HUDEP-2 (cell line): Measurements from ENCODE around the gene DGCR6L.
A peak's percentile ranks its signal among the peaks of the same experiment; 100 is the strongest.
"Not testable (repeated sequence)": the region's sequence is repeated elsewhere in the genome, so short reads cannot be mapped to it uniquely, and the experiment has no call there.

Experiments used
- DNase-seq, 76 experiments: peaks; one replicate each; lab custom pipeline; 2025; ENCODE audit not compliant: unreplicated experiment in 76 of 76; lab: John Stamatoyannopoulos, UW

The DGCR6L gene

DNA sequence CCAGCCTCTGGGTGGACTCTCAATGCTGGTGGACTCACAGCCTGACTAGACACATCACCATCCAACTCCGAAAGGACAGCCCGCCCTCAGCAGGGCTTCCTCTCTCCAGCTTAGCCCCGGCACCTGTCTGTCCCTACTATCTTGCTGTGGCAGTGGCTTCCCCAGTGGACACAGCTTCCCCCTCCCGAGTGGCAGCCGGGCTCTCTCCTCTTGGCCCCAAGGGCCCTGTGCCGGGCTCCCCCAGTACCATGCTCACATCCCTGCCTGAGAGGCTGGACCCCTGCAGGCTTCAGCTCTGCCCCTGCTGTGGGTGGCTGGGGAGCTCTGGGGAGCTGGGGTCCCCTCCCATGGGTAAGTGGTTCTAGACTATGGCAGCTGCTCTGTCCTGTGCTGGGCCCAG lies 9.1 kb downstream of the DGCR6L start:
- not testable (repeated sequence) for DNase-seq

DNA sequence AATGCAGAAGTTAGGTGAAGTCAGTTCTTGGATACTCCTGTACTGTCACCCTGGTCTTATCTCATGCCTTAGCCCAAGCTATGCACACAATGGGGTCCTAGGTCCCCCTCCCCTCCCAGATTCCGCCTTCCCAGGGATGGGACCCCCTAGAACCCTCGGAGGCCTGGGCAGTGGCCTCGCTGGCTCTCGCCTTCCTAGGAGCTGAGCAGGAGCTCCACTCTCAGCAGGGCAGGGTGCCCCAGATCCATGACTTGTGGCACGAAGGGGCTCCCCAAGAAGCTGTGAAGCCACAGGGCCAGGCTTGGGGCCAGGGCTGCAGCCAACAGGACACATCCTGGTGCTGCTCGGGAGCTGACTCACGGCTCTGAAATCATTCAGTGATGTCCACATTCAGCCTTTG lies 9.7 kb downstream of the DGCR6L start:
- not testable (repeated sequence) for DNase-seq

DNA sequence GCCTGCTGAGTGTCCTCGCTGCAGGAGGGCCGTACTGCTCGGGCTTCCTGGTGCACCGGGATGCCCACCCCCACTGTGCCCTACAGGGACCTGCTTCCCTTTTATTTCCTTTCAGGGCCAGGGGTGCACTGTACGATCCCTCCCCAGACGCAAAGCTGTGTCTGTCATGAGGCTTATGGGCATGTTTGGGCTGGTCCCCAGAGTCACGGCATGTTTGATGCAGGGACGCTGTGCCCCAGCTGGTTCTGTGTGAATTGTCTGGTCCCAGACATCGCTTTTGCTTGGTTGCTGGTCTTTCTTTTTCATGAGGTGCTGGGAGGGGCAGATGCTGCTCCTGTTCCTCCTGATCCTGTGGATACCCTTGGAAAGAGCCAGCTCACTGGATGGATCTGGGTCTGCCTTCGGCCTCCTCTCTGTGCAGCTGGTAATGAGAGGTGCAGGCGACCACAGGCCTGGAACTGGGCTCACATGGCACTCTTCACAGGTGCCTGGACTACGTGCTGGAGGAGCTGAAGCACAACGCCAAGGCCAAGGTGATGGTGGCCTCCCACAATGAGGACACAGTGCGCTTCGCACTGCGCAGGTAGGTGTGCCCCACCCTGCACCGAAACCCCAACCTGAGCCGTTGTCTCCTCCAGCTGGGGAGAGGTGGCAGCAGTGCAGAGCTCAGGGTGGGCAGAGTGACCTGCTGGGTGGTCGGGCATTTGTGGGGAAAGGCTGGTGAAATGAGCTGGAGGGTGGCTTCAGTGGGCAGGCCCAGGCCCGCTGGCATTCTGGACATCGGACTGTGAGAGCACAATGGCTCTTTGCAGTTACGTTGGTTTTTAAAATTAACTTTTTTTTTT lies 10.8 kb downstream of the DGCR6L start:
- not testable (repeated sequence) for DNase-seq

DNA sequence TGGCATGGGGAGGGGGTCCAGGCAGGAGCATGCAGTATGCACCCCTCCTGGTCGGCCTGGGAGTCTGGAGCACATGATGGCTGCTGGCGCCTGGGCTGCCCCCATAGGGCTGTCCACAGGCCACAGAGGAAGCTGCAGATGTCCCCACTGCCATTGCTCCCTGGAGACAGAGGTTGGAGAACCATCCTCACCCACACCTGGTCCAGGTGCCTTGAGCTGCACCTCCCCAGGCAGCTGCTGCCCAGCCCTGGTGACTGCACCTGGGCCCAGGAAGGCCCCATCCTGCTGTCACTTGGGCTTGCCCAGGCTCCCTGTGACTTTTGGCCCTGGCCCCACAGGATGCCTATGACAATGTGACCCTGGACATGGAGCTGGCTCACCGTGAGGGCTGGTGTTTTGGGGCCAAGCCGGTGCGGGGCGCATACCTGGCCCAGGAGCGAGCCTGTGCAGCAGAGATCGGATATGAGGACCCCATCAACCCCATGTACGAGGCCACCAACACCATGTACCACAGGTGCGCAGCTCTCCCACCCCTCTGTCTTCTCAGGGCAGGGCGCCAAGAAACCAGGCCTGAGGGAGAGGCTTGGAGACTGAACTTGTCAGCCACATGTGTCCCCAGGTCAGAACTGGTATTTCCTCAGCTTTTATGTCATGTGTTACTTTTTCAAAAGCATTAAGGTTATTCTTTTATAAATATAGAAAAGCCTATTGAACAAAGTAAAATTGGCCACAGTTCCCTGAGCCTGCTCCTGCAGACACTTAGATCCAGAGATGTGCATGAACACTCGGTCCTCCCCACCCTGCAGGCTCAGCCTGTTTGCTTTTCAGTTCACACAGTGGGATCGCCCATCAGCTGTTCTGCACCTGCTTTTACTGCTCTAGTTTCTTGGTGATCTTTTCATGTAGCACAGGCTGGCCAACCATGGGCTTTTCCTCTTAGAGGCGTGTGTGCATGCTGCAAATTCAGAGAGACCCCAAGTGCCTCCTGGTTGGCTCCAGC lies 12.1 kb downstream of the DGCR6L start:
- DNase-seq: not testable (repeated sequence)

DNA sequence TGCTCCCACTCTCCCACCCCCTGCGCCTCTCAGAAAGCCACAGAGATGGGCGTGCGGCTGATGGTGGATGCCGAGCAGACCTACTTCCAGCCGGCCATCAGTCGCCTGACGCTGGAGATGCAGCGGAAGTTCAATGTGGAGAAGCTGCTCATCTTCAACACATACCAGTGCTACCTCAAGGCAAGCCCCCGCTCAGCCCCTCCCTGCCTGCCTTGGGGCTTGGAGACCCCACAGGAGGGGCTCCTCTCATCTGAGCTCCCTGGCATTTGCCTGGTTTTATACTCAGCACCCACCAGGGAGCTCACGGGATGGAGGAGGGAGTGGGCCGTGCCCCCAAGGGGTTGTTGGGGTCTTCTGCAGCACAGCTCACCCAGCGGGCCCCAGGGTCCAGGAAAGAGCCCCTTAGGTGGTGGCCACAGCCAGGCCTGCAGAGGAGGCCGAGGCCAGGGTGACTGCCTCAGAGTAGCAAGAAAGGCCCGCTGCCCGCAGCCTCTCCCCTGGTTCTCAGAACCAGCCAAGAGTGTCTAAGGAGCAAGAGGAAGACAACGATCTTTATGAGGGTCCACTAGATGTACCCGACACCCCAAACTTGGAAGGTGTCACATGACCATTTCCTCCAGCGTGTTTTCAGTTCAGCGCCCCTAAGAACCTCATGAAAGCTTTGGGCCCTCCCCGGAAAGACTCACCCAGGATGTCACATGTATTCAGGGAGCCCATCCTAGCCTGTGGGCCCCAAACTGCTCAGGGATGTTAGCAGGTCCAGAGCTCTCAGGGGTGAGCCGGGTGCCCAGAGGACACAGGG lies 13.0 kb downstream of the DGCR6L start:
- DNase-seq: not testable (repeated sequence)

DNA sequence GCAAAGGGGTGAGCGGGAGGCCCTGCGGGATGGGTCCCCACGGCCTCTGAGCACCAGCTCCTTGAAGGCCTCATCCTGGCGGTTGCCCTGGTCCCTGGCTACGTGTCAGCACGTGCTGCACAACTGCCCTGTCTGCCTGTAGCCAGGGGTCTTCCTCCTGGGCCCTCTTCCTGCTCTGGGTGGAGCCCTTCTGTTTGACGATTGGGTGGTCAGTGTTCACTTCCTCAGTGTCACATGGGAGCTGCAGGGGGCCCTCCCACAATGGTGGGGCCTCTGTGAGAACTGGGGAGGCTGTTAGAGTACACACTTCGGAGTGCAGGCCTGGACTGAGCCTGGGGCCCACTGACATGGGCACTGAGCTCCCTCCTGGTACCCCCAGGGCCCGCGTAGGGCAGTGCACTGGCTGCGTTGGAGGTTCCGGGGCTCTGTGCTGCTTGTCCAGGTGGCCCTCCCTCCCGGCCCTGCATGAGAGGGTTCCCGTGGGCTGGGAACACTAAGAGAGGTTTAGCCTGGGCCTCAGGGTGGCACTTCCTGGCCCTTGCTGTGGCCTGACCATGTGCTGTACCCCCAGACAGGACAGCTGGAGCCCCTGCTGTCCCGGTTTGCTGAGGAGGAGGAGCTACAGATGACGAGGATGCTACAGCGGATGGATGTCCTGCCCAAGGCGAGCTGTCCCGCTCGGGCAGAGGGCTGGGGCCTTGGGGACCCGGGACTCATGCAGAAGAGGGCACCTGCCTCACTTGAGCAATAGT lies 13.8 kb downstream of the DGCR6L start:
- no peak for DNase-seq

GRCh38 chr22:20305230-20305893 lies 14.5 kb downstream of the DGCR6L start:
- DNase-seq: not testable (repeated sequence)

DNA sequence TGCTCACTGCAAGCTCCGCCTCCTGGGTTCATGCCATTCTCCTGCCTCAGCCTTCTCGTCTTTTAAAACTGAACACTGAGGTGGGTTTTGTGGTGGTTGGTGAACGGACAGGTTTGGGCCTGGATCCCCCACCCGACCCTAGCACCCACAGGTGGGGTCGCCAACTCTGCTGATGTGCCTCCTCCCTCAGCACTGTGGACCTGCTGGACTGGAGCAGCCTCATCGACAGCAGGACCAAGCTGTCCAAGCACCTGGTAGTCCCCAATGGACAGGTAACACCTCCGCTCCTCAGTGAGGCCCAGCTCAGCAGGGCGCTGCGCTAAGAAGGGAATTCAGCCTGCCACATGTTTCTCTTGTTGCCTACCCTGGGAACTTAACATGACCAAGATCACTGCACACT lies 15.2 kb downstream of the DGCR6L start:
- DNase-seq: no peak

- DNase-seq: not testable (repeated sequence)
Observed at GRCh38 chr22:20303229-20303534, 16.7 kb downstream of the DGCR6L start.

DNA sequence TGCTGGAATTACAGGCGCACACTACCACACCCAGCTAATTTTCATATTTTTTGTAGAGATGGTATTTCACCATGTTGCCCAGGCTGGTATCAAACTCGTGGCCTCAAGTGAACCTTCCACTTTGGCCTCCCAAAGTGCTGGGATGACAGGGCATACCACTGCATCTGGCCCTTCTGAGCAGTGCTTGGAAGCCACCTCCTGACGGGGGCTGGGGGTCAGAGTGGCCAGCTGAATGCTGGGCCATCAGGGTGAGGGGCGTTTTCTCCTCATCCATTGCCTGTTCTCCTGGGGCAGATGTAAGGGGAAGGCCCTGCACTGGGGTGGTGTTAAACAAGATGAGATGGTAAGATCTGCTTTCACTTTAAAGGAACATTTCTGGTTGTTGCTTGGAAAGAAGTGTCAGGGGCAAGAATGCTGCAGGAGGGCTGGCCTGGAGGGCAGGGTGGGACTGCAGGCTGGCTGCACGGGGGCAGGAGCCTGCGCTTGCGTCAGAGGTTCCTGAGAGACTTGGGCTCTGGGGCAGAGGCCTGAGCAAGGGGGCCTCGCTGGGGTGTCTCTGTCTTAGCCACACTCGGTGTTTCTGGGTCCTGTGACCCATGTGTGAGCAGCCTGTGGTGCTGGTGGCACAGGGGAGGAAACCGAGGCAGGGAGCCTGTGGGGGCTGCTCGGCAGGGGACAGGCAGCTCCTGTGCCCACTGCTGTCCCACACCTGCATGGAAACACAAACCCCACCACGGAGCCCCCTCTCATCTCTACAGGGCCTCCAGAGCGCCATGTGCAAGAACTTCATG lies 17.2 kb downstream of the DGCR6L start:
- DNase-seq: no peak

DNA sequence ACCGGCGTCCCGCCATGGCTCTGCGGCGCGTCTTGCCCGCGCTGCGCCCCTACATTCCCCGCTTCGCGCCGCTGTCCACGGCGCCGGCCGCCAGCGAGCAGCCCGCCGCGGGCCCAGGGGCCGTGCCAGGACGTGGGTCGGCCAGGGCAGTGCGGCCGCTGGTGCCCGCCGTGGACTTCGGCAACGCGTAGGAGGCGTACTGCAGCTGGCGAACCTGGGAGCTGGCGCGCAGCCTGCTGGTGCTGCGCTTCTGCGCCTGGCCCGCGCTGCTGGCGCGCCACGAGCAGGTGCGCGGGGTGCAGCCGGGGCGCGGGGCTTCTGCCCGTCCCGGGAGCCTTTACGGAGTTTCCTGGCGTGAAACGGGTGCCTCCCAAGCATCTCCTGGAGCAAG lies 20.1 kb downstream of the DGCR6L start:
- DNase-seq: peak in 8 of 76 experiments; percentile 31 to 54 (median 42)

GRCh38 chr22:20298803-20299745 lies 20.8 kb downstream of the DGCR6L start:
- peak in 74 of 76 experiments; percentile 28 to 89 (median 75) for DNase-seq

DNA sequence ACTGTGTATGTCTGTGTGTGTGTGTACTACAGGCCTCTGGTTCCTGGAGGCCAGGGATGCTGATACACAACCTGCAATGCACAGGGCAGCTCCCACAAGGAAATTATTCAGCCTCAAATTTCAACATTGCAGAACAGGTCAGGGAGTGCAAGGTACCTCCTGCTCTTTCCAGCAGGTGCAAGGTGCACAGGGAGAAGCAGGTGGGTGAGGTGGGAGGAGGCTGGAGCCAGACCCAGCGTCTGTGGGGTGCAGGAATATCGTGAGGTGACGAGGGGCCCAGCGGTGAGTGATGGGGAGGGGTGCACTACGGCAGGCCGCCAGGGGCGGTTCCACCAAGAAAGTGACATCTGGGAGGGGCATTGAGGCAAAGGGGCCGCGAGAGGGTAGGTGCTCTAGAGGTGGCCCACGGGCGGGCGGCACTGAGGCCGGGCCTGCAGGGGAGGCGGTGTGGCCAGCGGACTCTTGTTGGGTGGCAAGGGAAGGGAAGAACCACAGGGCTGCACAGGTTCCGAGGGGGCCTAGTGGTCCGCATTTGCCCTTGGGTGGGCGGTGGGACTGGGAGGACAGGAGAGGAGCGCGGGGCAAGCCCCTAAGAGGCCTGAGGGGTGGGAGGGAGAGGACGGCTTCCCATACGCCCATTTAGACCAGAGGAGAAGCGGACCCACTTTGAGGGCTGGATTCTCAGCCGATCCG lies 21.6 kb downstream of the DGCR6L start:
- DNase-seq: no peak

GRCh38 chr22:20297414-20298109 lies 22.3 kb downstream of the DGCR6L start:
- DNase-seq: no peak

- no peak for DNase-seq
Observed at GRCh38 chr22:20296598-20296997, 23.3 kb downstream of the DGCR6L start.

GRCh38 chr22:20295262-20296064 lies 24.4 kb downstream of the DGCR6L start:
- no peak for DNase-seq
